ENCODE data around the gene PDCD7. TPM values are rescaled to one million over a fixed set of nuclear protein-coding genes. Genes with fewer than 3 reads are reported as not detected.
"Not testable (repeated sequence)": the region's sequence is repeated elsewhere in the genome, so short reads cannot be mapped to it uniquely, and the experiment has no call there.

The PDCD7 gene
- total RNA-seq, 2 donors from 2014 or later = 20.7 to 21.2 TPM

DNA sequence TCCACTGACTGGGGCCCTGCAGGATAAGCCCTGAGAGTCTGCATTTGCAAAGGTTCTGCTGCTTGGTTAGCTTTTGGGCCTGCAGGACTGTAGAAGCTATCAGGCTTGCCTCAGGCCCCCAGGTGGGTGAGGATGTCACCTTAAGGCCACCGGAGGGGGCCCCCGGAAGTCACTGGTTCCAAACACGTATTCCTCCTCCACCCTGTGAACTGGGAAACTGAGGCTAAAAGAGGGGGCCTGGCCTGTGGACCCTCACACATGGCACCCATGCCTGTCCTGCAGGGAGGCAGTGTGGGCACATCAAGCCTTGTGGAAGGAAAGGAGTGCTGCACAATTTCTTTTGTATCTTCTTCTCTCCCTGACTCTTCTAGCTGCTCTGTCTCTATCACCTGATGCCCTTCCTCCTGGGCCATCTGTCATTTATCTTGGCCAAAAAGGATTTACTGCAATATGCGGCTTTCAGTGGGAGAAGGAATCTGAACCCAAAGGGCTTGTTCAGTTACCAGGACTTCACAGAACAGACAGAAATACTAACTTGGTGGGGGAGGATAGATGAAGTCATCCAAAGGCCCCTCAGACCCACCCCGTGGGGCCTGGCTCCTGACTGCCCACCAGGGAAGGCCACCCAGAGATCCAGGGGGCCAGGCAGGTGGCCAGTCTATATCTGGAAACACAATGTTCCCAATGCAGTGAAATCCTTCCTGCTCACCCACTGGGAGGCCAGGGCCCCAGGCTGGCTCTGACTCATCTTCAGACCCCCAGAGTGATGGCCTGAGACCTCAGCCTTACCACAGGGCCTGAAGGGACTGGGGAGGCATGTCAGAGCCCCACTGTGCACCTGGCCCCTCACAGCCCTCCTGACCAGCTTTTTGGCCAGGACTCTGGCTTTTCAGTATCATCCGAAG, 36.9 kb downstream of the PDCD7 start:
- H3K4me1 ChIP-seq = no peaks in the 10 kb centered on the region
- no peak overlapping the region for H3K9ac ChIP-seq (ENCODE audit: low read depth in 2 of 2, low read length in 2 of 2)
- intact Hi-C loops (cut with DNase I) = no loop called here
- TF ChIP-seq, protein P1, sequence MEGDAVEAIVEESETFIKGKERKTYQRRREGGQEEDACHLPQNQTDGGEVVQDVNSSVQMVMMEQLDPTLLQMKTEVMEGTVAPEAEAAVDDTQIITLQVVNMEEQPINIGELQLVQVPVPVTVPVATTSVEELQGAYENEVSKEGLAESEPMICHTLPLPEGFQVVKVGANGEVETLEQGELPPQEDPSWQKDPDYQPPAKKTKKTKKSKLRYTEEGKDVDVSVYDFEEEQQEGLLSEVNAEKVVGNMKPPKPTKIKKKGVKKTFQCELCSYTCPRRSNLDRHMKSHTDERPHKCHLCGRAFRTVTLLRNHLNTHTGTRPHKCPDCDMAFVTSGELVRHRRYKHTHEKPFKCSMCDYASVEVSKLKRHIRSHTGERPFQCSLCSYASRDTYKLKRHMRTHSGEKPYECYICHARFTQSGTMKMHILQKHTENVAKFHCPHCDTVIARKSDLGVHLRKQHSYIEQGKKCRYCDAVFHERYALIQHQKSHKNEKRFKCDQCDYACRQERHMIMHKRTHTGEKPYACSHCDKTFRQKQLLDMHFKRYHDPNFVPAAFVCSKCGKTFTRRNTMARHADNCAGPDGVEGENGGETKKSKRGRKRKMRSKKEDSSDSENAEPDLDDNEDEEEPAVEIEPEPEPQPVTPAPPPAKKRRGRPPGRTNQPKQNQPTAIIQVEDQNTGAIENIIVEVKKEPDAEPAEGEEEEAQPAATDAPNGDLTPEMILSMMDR (IDR thresholded peaks at IDR 0.05) = no peak
- no peak for DNase-seq
- no peaks in the 10 kb centered on the region for H3K36me3 ChIP-seq
- no peaks in the 10 kb centered on the region for H3K27me3 ChIP-seq
- H3K27ac ChIP-seq = no peak overlapping the region
- H3K9me3 ChIP-seq = no peaks in the 10 kb centered on the region
- no peak overlapping the region for H3K4me3 ChIP-seq

DNA sequence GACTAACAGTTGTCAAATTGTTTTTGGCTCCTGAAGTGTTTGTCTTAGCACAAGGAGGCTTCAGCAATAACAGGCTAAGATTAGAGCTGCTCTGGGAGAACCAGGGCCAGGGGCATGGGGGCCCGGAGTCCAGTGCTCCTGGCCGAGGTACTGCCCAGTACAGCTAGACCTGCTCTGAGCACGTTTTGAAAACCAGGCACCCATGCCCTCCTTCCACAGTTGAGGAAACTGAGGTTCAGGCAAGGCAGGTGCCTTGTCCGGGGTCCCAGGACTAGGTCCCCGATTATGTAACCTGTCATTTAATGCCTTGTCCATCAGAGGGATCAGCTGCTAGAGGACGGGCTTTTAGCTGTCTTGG, 37.9 kb downstream of the PDCD7 start:
- H3K9me3 ChIP-seq = no peaks in the 10 kb centered on the region
- no peak overlapping the region for H3K27ac ChIP-seq
- DNase-seq = no peak
- no peaks in the 10 kb centered on the region for H3K4me1 ChIP-seq
- intact Hi-C loops (cut with DNase I) = no loop called here
- no peaks in the 10 kb centered on the region for H3K36me3 ChIP-seq
- no peak overlapping the region for H3K4me3 ChIP-seq
- no peaks in the 10 kb centered on the region for H3K27me3 ChIP-seq
- H3K9ac ChIP-seq (ENCODE audit: low read depth in 2 of 2, low read length in 2 of 2) = no peak overlapping the region
- TF ChIP-seq, protein P1 (IDR thresholded peaks at IDR 0.05) = no peak

DNA sequence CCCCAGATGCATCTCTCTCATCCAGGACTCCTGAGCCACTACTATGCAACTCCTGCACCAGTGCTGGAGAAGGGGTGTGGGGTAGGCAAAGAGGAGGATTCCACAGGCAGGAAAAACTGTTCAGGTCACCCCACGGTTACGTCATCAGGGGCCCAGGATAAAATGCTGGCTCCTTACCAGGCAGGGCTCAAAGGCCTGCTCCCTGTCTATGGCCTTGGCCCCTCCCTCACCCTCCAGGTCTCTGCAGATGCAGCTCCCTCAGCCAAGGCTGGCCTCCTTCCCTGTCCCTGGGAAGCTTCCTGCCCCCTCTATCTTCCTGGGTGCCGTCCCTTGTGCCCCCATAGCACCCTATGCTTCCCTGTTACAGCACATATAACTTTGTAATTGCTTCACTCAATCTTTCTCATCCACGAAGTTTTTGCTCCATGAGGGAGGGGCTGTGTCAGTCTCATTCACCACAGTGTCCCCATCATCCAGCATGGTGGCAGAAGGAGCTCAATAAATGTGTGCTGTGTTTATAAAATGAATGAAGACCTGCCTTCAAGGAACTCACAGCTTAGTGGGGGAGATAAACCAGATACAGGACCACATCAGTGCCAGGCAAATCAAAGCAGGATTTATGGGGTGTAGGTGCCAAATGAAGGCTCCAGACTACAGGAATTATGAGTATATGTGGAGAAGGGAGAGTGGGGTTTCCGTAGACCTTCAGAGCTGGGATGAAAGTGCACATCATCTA, 38.4 kb downstream of the PDCD7 start:
- no peak overlapping the region for H3K4me3 ChIP-seq
- H3K4me1 ChIP-seq = no peaks in the 10 kb centered on the region
- no peaks in the 10 kb centered on the region for H3K36me3 ChIP-seq
- no peak for DNase-seq
- H3K27me3 ChIP-seq = no peaks in the 10 kb centered on the region
- intact Hi-C loops (cut with DNase I) = no loop called here
- H3K9ac ChIP-seq (ENCODE audit: low read depth in 2 of 2, low read length in 2 of 2) = no peak overlapping the region
- no peaks in the 10 kb centered on the region for H3K9me3 ChIP-seq
- H3K27ac ChIP-seq = no peak overlapping the region
- TF ChIP-seq, protein P1 (IDR thresholded peaks at IDR 0.05) = no peak

DNA sequence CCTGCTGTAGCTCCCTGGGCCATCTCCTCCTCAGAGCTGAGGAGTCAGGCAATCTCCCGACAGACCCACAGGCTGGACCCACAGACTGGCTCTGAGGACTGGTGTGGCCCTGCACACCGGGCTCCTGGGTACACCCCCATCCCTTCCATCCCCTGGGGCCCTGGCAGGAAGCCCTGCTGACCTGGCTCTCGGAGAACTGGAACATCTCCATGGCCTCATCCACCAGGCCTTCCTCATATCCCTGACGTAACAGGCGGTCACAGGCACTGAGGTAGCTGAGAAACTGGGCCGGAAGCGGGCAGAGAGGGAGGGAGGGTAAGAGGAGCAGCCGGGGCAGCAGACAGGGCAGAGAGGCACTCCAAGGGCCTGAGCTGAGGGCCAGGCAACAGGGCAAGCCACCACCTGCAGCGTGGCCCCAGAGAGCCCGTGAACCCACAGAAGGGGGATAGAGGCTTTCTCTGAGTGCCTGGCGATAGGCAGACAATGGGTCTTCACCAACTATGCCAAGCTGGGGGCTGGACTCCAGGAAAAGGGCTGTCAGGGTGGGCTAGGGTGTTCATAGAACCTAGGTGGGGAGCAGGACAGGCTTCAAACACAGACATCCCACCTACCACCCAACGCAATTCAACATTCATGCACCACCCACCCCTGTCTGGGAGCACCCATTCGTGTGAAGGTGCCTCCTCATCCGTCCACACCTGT, 39.2 kb downstream of the PDCD7 start:
- Histone ChIP-seq H3K9ac (ENCODE audit: low read depth in 2 of 2, low read length in 2 of 2) (no peak overlapping the region), H3K4me1 (no peaks in the 10 kb centered on the region), H3K36me3 (no peaks in the 10 kb centered on the region), H3K9me3 (no peaks in the 10 kb centered on the region), H3K27ac (no peak overlapping the region), H3K27me3 (no peaks in the 10 kb centered on the region), H3K4me3 (no peak overlapping the region)
- TF ChIP-seq, protein P1 (IDR thresholded peaks at IDR 0.05) = no peak
- intact Hi-C loops (cut with DNase I) = no loop called here
- no peak for DNase-seq

DNA sequence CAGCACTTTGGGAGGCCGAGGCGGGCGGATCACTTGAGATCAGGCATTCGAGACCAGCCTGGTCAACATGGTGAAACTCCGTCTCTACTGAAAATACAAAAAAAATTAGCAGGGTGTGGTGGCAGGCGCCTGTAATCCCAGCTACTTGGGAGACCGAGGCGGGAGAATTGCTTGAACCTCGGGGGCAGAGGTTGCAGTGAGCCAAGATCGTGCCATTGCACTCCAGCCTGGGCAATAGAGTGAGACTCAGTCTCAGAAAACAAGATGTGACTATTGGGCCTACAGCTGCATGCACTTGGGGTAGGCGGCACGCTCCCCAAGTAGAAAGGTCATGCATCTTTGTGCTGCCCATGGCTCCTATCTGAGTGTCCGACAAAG, 39.8 kb downstream of the PDCD7 start:
- H3K36me3 ChIP-seq; H3K9me3 ChIP-seq; H3K4me1 ChIP-seq; intact Hi-C loops (cut with DNase I); H3K27ac ChIP-seq; DNase-seq; H3K4me3 ChIP-seq; H3K27me3 ChIP-seq; H3K9ac ChIP-seq (ENCODE audit: low read depth in 2 of 2, low read length in 2 of 2): not testable (repeated sequence)
